NB4 (cell line): ENCODE results near the gene NEU4.

Experiments
- DNase-seq: peaks from one replicate; pipeline ENCODE4 v3.0.0; 2010; ENCODE audit warnings: low read depth
- H3K4me3 ChIP-seq: one replicate; pipeline ENCODE4 v1.5.1; 2011; ENCODE audit warnings: mild to moderate bottlenecking, low read depth, low read length, moderate library complexity
- CTCF ChIP-seq: IDR thresholded peaks from one replicate; pipeline ENCODE4 v1.5.1; 2012; ENCODE audit warnings: low read depth, low read length
- MAX ChIP-seq: IDR thresholded peaks from 2 replicates; pipeline ENCODE4 v1.6.1; 2011; ENCODE audit warnings: low read depth, low read length
- MYC ChIP-seq: IDR thresholded peaks from 2 replicates; pipeline ENCODE4 v1.6.1; 2011; ENCODE audit warnings: low read depth, low read length
- POLR2A ChIP-seq: IDR thresholded peaks from 2 replicates; pipeline ENCODE4 v1.6.1; 2011; ENCODE audit warnings: mild to moderate bottlenecking; ENCODE audit not compliant: insufficient read length; ENCODE audit errors: extremely low read depth

NEU4 gene

GRCh38 chr2:241774419-241775222 is 34.4 kb upstream of the NEU4 start:
- H3K4me3 ChIP-seq: no peak overlapping the region
- DNase-seq: no peak
- TF ChIP-seq CTCF (no peak), MYC (no peak), POLR2A (no peak), MAX (no peak)

- no peak for TF ChIP-seq MYC
- no peak for TF ChIP-seq POLR2A
- no peak for TF ChIP-seq MAX
- TF ChIP-seq CTCF: no peak
- no peak overlapping the region for H3K4me3 ChIP-seq
- no peak for DNase-seq
Observed at GRCh38 chr2:241775223-241776177, 33.5 kb upstream of the NEU4 start.

GRCh38 chr2:241776336-241777169 is 32.4 kb upstream of the NEU4 start, which contains the start of gene GAL3ST2:
TSS of gene GAL3ST2 (plus strand) at chr2:241776822. CDS start at chr2:241776956, 134 bp downstream.
- no peak for DNase-seq
- TF ChIP-seq POLR2A (no peak), MAX (no peak), CTCF (no peak), MYC (no peak)
- H3K4me3 ChIP-seq: no peak within 1 kb of the TSS

- H3K4me3 ChIP-seq: no peak overlapping the region
- TF ChIP-seq MAX: no peak
- TF ChIP-seq MYC: no peak
- TF ChIP-seq CTCF: no peak
- no peak for TF ChIP-seq POLR2A
- DNase-seq: no peak
Observed at GRCh38 chr2:241777170-241777685, 31.8 kb upstream of the NEU4 start.
